Measurements from ENCODE around the gene HSPA4.

HSPA4 gene

GRCh38 chr5:133106761-133107572 lies 55.2 kb downstream of the HSPA4 start:
- no peak for DNase-seq

GRCh38 chr5:133108481-133108921 lies 56.7 kb downstream of the HSPA4 start:
- DNase-seq, result no peak

GRCh38 chr5:133109655-133110483 lies 58.1 kb downstream of the HSPA4 start:
- no peak for DNase-seq

- DNase-seq, result no peak
These were observed 58.9 kb downstream of the HSPA4 start for GRCh38 chr5:133110709-133111108.

- DNase-seq, result peak; percentile 70
These were observed 59.5 kb downstream of the HSPA4 start for GRCh38 chr5:133111299-133111698.

- DNase-seq, result no peak
These were observed 60.3 kb downstream of the HSPA4 start for GRCh38 chr5:133112026-133112660.

GRCh38 chr5:133113331-133114061 lies 61.7 kb downstream of the HSPA4 start:
- no peak for DNase-seq

GRCh38 chr5:133114166-133114932 lies 62.5 kb downstream of the HSPA4 start:
- DNase-seq, result no peak

GRCh38 chr5:133114933-133115310 lies 63.1 kb downstream of the HSPA4 start:
- no peak for DNase-seq

GRCh38 chr5:133116601-133117000 lies 64.8 kb downstream of the HSPA4 start:
- DNase-seq, result no peak

- DNase-seq, result no peak
These were observed 65.5 kb downstream of the HSPA4 start for GRCh38 chr5:133117166-133117911.

GRCh38 chr5:133117912-133118445 lies 66.2 kb downstream of the HSPA4 start:
- DNase-seq, result no peak

- no peak for DNase-seq
These were observed 66.9 kb downstream of the HSPA4 start for GRCh38 chr5:133118741-133119140.

- DNase-seq, result no peak
These were observed 67.5 kb downstream of the HSPA4 start for GRCh38 chr5:133119233-133119711.

GRCh38 chr5:133120156-133120750 lies 68.4 kb downstream of the HSPA4 start:
- no peak for DNase-seq

- no peak for DNase-seq
These were observed 69.3 kb downstream of the HSPA4 start for GRCh38 chr5:133121080-133121479.

- no peak for DNase-seq
These were observed 69.9 kb downstream of the HSPA4 start for GRCh38 chr5:133121611-133122150.

- DNase-seq, result no peak
These were observed 70.9 kb downstream of the HSPA4 start for GRCh38 chr5:133122711-133123110.

GRCh38 chr5:133123297-133123696 lies 71.5 kb downstream of the HSPA4 start:
- no peak for DNase-seq

GRCh38 chr5:133124891-133125290 lies 73.1 kb downstream of the HSPA4 start:
- no peak for DNase-seq

All from central memory CD4-positive, alpha-beta T cell (primary cell).